HAP-1 (cell line): Measurements from ENCODE around the gene PIK3CB.
"Not testable (repeated sequence)": the region's sequence is repeated elsewhere in the genome, so short reads cannot be mapped to it uniquely, and the experiment has no call there.

ENCODE experiments used
- DNase-seq, 2 experiments: peaks; one replicate each; pipeline ENCODE4 v3.0.0-alpha.2; 2016 to 2020; ENCODE audit warnings: low spot score in 2 of 2
- H3K27me3 ChIP-seq: fragments of 250-450 bp; sonication (Bioruptor Pico); 2 replicates; pipeline ENCODE4 v1.5.1; 2020; ENCODE audit warnings: low read depth, mild to moderate bottlenecking, moderate library complexity
- H3K36me3 ChIP-seq: fragments of 250-450 bp; sonication (Bioruptor Pico); replicated peaks from 2 replicates; pipeline ENCODE4 v1.5.1; 2020; ENCODE audit warnings: mild to moderate bottlenecking
- H3K4me1 ChIP-seq: fragments of 250-450 bp; sonication (Bioruptor Pico); 2 replicates; pipeline ENCODE4 v1.5.1; 2020; ENCODE audit warnings: mild to moderate bottlenecking
- H3K4me3 ChIP-seq: fragments of 250-450 bp; sonication (Bioruptor Pico); 2 replicates; pipeline ENCODE4 v1.5.1; 2020; ENCODE audit warnings: mild to moderate bottlenecking, moderate library complexity
- H3K9me3 ChIP-seq: fragments of 250-450 bp; sonication (Bioruptor Pico); 2 replicates; pipeline ENCODE4 v1.5.1; 2020; ENCODE audit warnings: mild to moderate bottlenecking, moderate library complexity
- in situ Hi-C: fragments of 300-500 bp; cut with MboI; formaldehyde crosslinking; loops from 3 replicates; pipeline ENCODE4 v1.14.3; 2020; ENCODE audit warnings: low sequenced_read_pairs, inconsistent platforms, mixed read lengths

Gene PIK3CB

GRCh38 chr3:138686771-138687221 is 147.9 kb downstream of the PIK3CB start:
- no peak overlapping the region for H3K4me3 ChIP-seq
- no peaks in the 10 kb centered on the region for H3K4me1 ChIP-seq
- DNase-seq, result no peak
- H3K36me3 ChIP-seq, result peaks cover 6% of the 10 kb centered on the region
- H3K9me3 ChIP-seq, result no peaks in the 10 kb centered on the region
- in situ Hi-C loops, result no loop called here
- H3K27me3 ChIP-seq, result no peaks in the 10 kb centered on the region

DNA sequence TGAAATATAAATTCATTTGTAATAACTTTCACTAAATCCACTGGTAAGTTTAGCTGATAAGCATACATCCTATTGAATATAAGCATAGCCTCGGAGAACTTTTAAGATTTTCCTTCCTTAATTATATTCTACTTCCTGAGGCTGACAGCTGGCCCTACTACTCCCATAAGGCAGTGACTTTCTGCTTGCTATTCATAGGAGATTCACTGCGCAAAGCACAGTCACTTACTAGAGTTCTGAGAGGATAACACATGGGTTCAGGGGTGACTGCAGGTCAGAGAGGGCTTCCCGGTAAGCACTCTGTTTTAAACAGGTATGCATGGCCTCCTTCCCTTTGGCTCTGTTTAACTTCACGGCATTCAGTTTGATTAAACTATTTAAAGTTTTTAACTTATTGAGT is 150.3 kb downstream of the PIK3CB start:
- H3K4me1 ChIP-seq, result no peaks in the 10 kb centered on the region
- H3K9me3 ChIP-seq, result no peaks in the 10 kb centered on the region
- H3K4me3 ChIP-seq, result no peak overlapping the region
- H3K27me3 ChIP-seq, result no peaks in the 10 kb centered on the region
- H3K36me3 ChIP-seq, result peaks cover 6% of the 10 kb centered on the region
- in situ Hi-C loops, result no loop called here
- DNase-seq, result no peak

DNA sequence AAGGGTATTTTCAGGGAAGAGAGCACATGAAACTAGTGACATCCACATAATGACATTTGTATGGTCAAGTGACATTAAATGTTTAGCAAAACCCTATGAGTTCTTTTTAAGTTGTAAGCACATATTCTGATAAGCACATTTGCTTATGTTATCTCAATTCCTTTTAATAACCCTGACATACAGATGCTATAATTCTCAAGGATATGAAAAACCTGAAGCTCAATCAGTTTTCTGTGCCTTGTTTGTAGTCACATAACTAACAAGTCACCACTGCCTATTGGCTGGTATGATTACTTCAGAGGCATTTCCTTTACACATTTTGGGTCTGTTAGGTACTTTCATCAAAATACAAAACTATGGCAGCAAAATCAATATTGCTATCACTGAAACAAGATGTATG is 152.1 kb downstream of the PIK3CB start:
- DNase-seq, result no peak
- no peaks in the 10 kb centered on the region for H3K27me3 ChIP-seq
- in situ Hi-C loops, result no loop called here
- no peaks in the 10 kb centered on the region for H3K4me1 ChIP-seq
- H3K4me3 ChIP-seq, result no peak overlapping the region
- peaks cover 6% of the 10 kb centered on the region for H3K36me3 ChIP-seq
- H3K9me3 ChIP-seq, result no peaks in the 10 kb centered on the region

DNA sequence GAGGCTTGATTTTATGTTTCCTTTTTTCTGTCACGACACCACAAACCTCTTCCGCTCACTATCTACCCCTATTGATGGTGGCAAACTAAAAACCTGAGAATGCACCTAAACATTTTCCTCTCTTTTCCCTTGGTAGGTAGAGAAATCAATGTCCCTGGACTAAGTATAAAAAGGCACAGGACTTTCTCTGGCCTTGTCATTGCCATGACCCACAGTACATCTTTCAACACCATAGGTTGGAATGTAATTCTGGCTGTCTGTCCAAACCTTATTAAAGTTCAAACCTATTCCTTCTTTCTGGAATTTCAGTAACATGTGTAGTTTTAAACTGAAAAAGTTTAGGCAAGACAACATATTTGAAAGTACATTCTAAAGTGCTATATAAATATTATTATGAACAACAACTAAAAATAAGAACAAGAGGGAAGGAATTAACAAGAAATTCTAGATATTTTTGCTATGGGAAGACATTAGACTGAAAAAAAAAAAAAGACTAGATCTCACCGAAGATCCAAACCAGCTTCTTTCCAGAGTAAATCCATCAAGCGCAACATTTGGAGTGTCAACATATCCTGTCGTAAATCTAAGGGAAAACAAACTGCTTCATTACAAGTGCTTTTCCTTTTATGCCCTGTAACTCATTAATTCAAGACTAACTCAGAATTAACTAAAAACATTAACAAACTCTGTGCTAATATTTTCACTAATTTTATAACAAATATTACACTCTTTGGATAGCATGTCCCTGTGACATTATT is 153.1 kb downstream of the PIK3CB start:
- Histone ChIP-seq H3K27me3 (no peaks in the 10 kb centered on the region), H3K36me3 (peaks cover 6% of the 10 kb centered on the region), H3K4me3 (no peak overlapping the region), H3K9me3 (no peaks in the 10 kb centered on the region), H3K4me1 (no peaks in the 10 kb centered on the region)
- DNase-seq, result no peak
- in situ Hi-C loops, result no loop called here

DNA sequence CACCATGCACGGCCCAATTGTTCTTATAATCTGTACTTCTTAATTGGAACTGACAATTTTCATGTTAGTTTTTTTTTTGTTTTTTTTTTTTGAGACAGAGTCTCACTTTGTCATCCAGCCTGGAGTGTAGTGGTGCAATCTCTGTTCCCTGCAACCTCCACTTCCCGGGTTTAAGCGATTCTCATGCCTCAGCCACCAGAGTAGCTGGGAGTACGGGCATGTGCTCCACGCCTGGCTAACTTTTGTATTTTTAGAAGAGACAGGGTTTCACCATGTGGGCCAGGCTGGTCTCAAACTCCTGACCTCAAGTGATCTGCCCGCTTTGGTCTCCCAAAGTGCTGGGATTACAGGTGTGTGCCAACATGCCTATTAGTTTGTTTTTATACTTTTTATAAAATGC is 153.8 kb downstream of the PIK3CB start:
- H3K9me3 ChIP-seq, H3K27me3 ChIP-seq, in situ Hi-C loops, H3K4me1 ChIP-seq, H3K36me3 ChIP-seq, DNase-seq, H3K4me3 ChIP-seq: not testable (repeated sequence)

DNA sequence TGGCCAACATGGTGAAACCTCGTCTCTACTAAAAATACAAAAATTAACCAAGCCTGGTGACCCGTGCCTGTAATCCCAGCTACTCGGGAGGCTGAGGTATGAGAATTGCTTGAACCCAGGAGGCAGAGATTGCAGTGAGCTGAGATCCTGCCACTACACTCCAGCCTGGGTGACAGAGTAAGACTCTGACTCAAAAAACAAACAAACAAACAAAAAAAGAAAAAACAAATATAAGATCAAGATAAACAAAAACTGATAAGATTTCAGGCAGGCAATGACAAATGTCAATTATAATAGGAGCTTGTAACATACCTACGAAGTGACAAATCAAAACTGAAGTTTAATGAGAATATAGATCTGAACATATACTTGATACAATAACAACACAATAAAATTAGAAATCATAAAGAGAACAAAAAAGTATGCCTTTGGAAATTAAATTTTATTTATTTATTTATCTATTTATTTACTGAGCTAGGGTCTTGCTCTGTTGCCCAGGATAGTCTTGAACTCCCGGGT is 155.8 kb downstream of the PIK3CB start:
- DNase-seq, result no peak
- no peaks in the 10 kb centered on the region for H3K4me1 ChIP-seq
- H3K9me3 ChIP-seq, result 0 out of 2 replicates have a peak, but pooled peaks cover 6% of the 10 kb centered on the region
- H3K4me3 ChIP-seq, result no peak overlapping the region
- in situ Hi-C loops, result no loop called here
- no peaks in the 10 kb centered on the region for H3K27me3 ChIP-seq
- H3K36me3 ChIP-seq, result peaks cover 3% of the 10 kb centered on the region

DNA sequence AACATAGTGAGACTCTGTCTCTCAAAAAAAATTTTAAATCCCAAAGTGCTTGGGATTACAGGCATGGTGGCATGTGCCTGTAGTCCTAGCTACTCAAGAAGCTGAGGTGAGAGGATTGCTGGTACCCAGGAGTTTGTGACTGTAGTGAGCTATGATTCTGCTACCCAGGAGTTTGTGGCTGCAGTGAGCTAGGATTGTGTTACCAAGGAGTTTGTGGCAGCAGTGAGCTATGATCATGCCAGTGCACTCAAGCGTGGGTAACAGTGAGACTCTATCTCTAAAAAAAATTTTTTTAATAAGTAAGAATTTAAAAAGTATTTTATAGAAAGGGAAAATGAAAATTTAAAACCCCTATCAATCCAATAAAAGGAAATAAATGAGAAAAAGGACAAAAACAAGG is 156.6 kb downstream of the PIK3CB start:
- Histone ChIP-seq H3K9me3 (0 out of 2 replicates have a peak, but pooled peaks cover 6% of the 10 kb centered on the region), H3K4me3 (no peak overlapping the region), H3K4me1 (peaks cover 2% of the 10 kb centered on the region; the same call in 1 of the 2 replicates), H3K27me3 (no peaks in the 10 kb centered on the region), H3K36me3 (peaks cover 3% of the 10 kb centered on the region)
- in situ Hi-C loops, result no loop called here
- no peak for DNase-seq

DNA sequence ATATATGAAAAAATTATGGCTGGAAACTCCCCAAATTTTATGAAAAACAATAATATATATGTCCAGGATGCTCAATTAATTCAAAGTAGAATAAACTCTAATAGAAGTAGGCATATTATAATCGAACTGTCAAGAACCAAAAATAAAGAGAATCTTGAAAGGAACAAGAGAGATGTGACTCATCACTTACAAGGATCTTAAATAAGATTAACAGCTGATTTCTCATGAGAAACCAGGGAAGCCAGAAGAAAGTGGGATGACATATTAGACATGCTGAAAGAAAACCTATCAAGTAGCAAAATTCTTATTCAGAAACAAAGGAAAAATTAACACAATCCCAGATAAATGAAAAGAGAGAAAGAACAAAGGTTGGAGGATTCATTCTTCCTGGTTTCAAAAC is 159.3 kb downstream of the PIK3CB start:
- Histone ChIP-seq H3K4me1 (peaks cover 4% of the 10 kb centered on the region), H3K36me3 (peaks cover 3% of the 10 kb centered on the region), H3K4me3 (no peak overlapping the region), H3K9me3 (0 out of 2 replicates have a peak, but pooled peaks cover 6% of the 10 kb centered on the region), H3K27me3 (no peaks in the 10 kb centered on the region)
- DNase-seq, result no peak
- in situ Hi-C loops, result no loop called here

DNA sequence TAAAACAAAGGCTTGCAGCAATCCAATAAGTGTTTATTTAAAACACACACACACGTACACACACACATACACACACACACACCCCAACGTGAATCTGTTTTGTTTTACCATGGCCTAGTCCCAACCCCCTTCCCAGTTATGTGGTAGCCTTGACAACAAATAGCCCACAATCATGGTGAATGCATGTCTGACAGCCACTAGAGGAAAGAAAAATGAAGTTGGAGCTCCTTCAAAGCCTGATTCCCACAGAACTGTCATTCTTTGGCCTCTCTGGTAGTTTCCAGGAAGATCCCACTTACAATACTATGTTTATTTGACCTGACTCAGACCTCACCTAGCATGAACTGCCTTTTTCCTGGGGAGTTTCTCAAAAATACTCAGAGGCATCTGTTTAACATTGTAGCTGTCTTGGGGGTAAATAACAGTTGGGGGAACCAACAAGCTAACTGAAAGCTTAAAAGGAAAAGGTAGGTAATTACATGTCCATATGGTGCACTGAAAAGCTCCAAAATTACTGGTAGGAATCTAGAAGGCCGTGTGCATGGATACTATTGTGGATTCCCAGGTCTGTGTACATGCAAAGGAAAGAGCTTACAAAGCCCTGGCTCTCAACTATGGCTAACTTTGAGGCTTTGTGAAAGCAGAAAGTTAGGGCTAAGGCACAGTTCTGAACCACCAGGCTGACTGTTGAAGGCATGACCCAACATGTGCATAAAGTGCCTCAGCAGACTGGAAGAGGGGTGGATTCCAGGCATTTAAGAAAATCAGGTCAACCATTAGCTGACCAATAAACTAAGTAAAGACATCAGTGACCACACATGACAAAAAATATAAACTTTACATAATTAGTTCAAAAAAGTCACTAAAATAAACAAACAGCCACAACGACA is 160.8 kb downstream of the PIK3CB start:
- in situ Hi-C loops, result no loop called here
- Histone ChIP-seq H3K36me3 (peaks cover 3% of the 10 kb centered on the region), H3K27me3 (no peaks in the 10 kb centered on the region), H3K9me3 (0 out of 2 replicates have a peak, but pooled peaks cover 6% of the 10 kb centered on the region), H3K4me1 (peaks cover 12% of the 10 kb centered on the region), H3K4me3 (no peak overlapping the region)
- no peak for DNase-seq

DNA sequence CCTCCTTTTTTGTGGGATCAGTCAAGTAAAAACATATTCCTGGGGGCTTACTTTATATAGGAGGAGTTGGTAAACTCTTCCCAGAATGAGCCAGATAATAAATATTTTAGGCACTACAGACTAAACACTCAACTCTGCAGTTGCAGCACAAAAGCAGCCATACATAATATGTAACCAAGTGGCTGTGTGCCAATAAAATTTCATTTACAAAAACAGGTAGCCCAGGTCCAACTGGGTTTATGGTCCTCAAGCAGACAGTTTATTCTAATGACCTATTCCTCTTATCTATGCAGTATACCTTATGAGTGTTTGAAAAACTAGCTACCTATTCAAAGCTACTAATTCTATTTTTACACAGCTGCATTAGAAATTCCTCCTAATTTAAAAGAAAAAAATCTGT is 164.3 kb downstream of the PIK3CB start:
- Histone ChIP-seq H3K27me3 (no peaks in the 10 kb centered on the region), H3K36me3 (peaks cover 3% of the 10 kb centered on the region), H3K4me1 (peaks cover 12% of the 10 kb centered on the region), H3K4me3 (no peak overlapping the region), H3K9me3 (0 out of 2 replicates have a peak, but pooled peaks cover 3% of the 10 kb centered on the region)
- no peak for DNase-seq
- in situ Hi-C loops, result no loop called here

DNA sequence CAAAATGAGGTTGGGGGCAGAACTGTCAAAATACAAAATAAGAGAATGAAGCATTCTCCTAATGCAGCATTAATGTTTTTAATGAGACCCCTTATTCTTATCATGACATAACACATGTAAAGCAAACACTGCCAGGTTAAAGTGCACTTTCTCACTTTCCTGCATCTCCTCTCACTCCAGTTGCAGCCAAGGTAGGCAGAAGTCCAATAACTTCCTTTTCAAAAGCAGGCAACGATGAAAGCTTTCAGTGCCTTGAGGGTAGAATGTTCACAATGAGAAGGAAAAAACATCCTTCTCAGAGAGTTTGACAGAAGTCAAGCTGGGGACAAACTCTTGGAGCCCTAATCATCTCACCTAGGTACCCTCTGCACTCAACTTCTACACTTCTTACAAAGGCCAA is 166.6 kb downstream of the PIK3CB start:
- Histone ChIP-seq H3K9me3 (no peaks in the 10 kb centered on the region), H3K27me3 (no peaks in the 10 kb centered on the region), H3K4me3 (no peak overlapping the region), H3K4me1 (peaks cover 10% of the 10 kb centered on the region), H3K36me3 (peaks cover 9% of the 10 kb centered on the region; the same call in 1 of the 2 replicates)
- DNase-seq, result no peak
- in situ Hi-C loops, result no loop called here

DNA sequence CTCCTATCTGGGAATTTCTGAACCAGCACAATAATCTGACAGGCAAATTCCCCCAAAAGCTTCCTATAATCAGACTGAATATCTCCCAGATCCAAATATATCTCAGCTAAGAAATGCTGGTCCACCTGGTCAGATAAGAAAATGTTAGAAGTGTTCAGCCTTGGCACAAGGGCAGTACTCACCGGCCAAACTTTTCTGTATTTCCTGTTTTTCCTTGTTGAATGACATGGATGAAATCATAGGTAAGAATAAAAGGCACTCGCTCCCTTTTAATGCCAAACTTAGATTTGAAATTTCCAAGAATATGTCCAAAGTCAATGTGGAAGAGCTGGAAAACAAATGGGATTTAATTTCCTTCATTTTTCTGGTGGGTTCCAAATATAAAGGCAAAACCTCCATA is 177.2 kb downstream of the PIK3CB start:
- DNase-seq, result no peak
- no peak overlapping the region for H3K4me3 ChIP-seq
- H3K27me3 ChIP-seq, result no peaks in the 10 kb centered on the region
- in situ Hi-C loops, result no loop called here
- no peaks in the 10 kb centered on the region for H3K4me1 ChIP-seq
- no peaks in the 10 kb centered on the region for H3K9me3 ChIP-seq
- peaks cover 5% of the 10 kb centered on the region for H3K36me3 ChIP-seq

DNA sequence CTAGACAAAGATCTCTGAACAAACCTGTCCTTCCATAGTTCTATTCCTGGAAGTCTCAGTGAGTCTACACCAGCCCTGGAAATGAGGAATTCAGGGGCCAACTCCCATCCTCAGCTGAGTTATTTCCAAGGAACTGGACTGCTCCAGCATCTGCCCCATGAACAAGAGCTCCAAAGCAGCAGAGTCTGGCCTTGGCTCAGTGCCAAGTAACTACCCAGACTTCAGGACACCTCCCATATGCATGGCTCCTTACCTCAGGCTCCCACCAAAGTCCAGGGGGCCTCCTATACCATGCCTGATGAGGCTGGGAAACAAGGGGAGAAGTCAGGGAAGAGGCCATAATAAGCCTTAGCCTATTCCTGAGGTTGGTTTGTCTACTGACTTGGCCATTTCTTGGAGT is 181.2 kb downstream of the PIK3CB start:
- no peaks in the 10 kb centered on the region for H3K9me3 ChIP-seq
- no peaks in the 10 kb centered on the region for H3K4me1 ChIP-seq
- H3K27me3 ChIP-seq, result no peaks in the 10 kb centered on the region
- H3K36me3 ChIP-seq, result peaks cover 14% of the 10 kb centered on the region
- H3K4me3 ChIP-seq, result no peak overlapping the region
- DNase-seq, result no peak
- in situ Hi-C loops, result no loop called here

- Histone ChIP-seq H3K36me3 (peaks cover 14% of the 10 kb centered on the region), H3K9me3 (no peaks in the 10 kb centered on the region), H3K4me3 (no peak overlapping the region), H3K4me1 (no peaks in the 10 kb centered on the region), H3K27me3 (no peaks in the 10 kb centered on the region)
- in situ Hi-C loops, result no loop called here
- DNase-seq, result no peak
These were observed 185.6 kb downstream of the PIK3CB start for GRCh38 chr3:138649134-138649533.
